K562 (cell line): Measurements from ENCODE around the gene CNFN.

ENCODE experiments used
- ATF7 ChIP-seq: fragments of 450-650 bp; IDR thresholded peaks from 2 replicates; pipeline ENCODE4 v1.7.1; 2014; ENCODE audit warnings: mild to moderate bottlenecking, moderate library complexity
- CREM ChIP-seq: IDR thresholded peaks from 2 replicates; pipeline ENCODE4 v1.6.1; 2014; ENCODE audit warnings: antibody characterized with exemption, low read depth
- CTCF ChIP-seq, 3 experiments: IDR thresholded peaks in 2 of 3; conservative IDR thresholded peaks in 1 of 3; 2 replicates each; pipeline ENCODE4 v1.5.1; 2011 to 2012; ENCODE audit warnings: low read length in 3 of 3, mild to moderate bottlenecking in 3 of 3, control low read depth in 2 of 3, improper control_type of control experiment in 1 of 3, inconsistent platforms in 1 of 3, low read depth in 1 of 3, mixed read lengths in 1 of 3, moderate library complexity in 1 of 3; ENCODE audit not compliant: insufficient read depth in 2 of 3
- FOXJ3 ChIP-seq: sonication (generic); formaldehyde crosslinking; IDR thresholded peaks from 2 replicates; pipeline ENCODE4 v1.4.0; 2020; ENCODE audit warnings: mild to moderate bottlenecking, missing genetic modification reagents
- GTF2E2 ChIP-seq: fragments of 200-800 bp; sonication (Bioruptor generic); IDR thresholded peaks from 2 replicates; pipeline ENCODE4 v1.6.1; 2016; ENCODE audit warnings: missing genetic modification characterization, missing compliant biosample characterization
- NR2C1 ChIP-seq, 2 experiments: fragments of 450-650 bp; IDR thresholded peaks; 2 replicates each; pipeline ENCODE4 v1.6.1; 2017; ENCODE audit warnings: mild to moderate bottlenecking in 2 of 2, antibody characterized with exemption in 1 of 2, inconsistent platforms in 1 of 2, missing compliant biosample characterization in 1 of 2, missing genetic modification characterization in 1 of 2
- PKNOX1 ChIP-seq: fragments of 450-650 bp; IDR thresholded peaks from 2 replicates; pipeline ENCODE4 v1.6.1; 2016
- YY1 ChIP-seq, 3 experiments: IDR thresholded peaks; 2 replicates each; pipeline ENCODE4 v1.6.1; 2011; ENCODE audit warnings: low read length in 2 of 3, mild to moderate bottlenecking in 2 of 3, moderate library complexity in 2 of 3, borderline replicate concordance in 1 of 3, control low read depth in 1 of 3, low read depth in 1 of 3; ENCODE audit not compliant: insufficient read depth in 3 of 3, insufficient replicate concordance in 2 of 3, control insufficient read depth in 1 of 3, insufficient read length in 1 of 3; ENCODE audit errors: extremely low read depth in 1 of 3
- ZNF780A ChIP-seq: fragments of 250-450 bp; sonication (Bioruptor Pico); IDR thresholded peaks from 2 replicates; pipeline ENCODE4 v1.5.0; 2021; ENCODE audit warnings: mild to moderate bottlenecking

DNA sequence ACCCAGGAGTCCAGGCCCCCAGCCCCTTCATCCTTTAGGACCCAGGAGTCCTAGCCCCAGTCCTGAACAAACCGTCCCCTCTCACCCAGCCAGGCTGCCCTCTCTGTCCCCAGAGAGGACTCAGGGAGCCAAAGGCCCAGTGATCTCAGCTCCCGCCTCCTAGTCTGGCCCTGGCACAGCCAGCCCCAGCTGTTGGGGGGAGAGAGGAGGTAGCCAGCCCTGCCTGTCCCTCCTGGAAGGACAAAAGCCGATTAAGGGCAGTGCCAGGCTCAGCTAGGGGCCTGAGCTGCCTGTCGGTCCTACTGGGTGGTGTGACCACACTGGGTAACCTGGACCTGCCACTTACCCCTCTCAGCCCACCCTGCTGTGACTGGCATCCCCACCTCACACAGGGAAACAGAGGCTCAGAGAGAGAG is 22.6 kb upstream of the CNFN start:
- TF ChIP-seq YY1 (IDR thresholded peaks at IDR 0.05; ENCODE audit: borderline replicate concordance in 1 of 3, control insufficient read depth in 1 of 3, extremely low read depth in 1 of 3, insufficient read depth in 3 of 3, insufficient read length in 1 of 3, insufficient replicate concordance in 2 of 3, low read depth in 1 of 3, low read length in 2 of 3), result no peak
- no peak for TF ChIP-seq PKNOX1
- no peak for TF ChIP-seq NR2C1 (IDR thresholded peaks at IDR 0.05)
- no peak for TF ChIP-seq NR2C1 (tag; IDR thresholded peaks at IDR 0.05)
- no peak for TF ChIP-seq FOXJ3 (CRISPR knock-in tag)
- TF ChIP-seq CREM, result no peak
- no peak for TF ChIP-seq ZNF780A (CRISPR knock-in tag)
- TF ChIP-seq CTCF (IDR thresholded peaks at IDR 0.05 in 2 of 3, conservative IDR thresholded peaks at IDR 0.05 in 1 of 3; ENCODE audit: insufficient read depth in 2 of 3, low read depth in 1 of 3, low read length in 3 of 3), result no peak
- no peak for TF ChIP-seq GTF2E2
- TF ChIP-seq ATF7, result no peak
